GM12891 (cell line): Measurements from ENCODE around the gene UMAD1.

ENCODE experiments used
- POLR2AphosphoS5 ChIP-seq: IDR thresholded peaks from 2 replicates; pipeline ENCODE4 v1.6.1; 2011; ENCODE audit warnings: low read depth, low read length, control low read depth
- POU2F2 ChIP-seq: IDR thresholded peaks from 2 replicates; pipeline ENCODE4 v1.6.1; 2011; ENCODE audit warnings: low read depth, mild to moderate bottlenecking, control low read depth, low read length, moderate library complexity
- TAF1 ChIP-seq: IDR thresholded peaks from 2 replicates; pipeline ENCODE4 v1.6.1; 2011; ENCODE audit warnings: low read depth, low read length, control low read depth

- TF ChIP-seq POLR2AphosphoS5 (no peak), TAF1 (no peak), POU2F2 (no peak)
These were observed 28.0 kb upstream of the UMAD1 start for GRCh38 chr7:7612519-7612918.
